WTC11 (cell line): ENCODE results near the gene FHAD1. TPM values are rescaled to one million over a fixed set of nuclear protein-coding genes. Genes with fewer than 3 reads are reported as not detected.

Experiments used
- ATAC-seq: fragments of 200-7000 bp; cut with Tn5 transposase; 2 replicates; pipeline ENCODE4 v1.10.0; 2021; ENCODE audit warnings: mild to moderate bottlenecking, moderate library complexity
- CTCF ChIA-PET: fragments of 300-600 bp; sonication (Branson Sonifier 250); formaldehyde crosslinking; loops from one replicate; lab custom pipeline; 2021; ENCODE audit warnings: antibody characterized with exemption; lab: Charles Lee
- POLR2A ChIA-PET: fragments of 350-600 bp; sonication (Branson Sonifier 250); formaldehyde crosslinking; loops from one replicate; lab custom pipeline; 2021; ENCODE audit warnings: antibody characterized with exemption; lab: Charles Lee
- DNase-seq: peaks from one replicate; pipeline ENCODE4 v3.0.0; 2021; ENCODE audit warnings: low spot score
- H3K27ac Mint-ChIP-seq: 2 replicates; pipeline ENCODE4 v1.8.0; 2021; ENCODE audit warnings: mixed read lengths
- H3K27me3 Mint-ChIP-seq: 2 replicates; pipeline ENCODE4 v1.8.0; 2021; ENCODE audit warnings: low read depth, mild to moderate bottlenecking, moderate library complexity, mixed read lengths
- H3K36me3 Mint-ChIP-seq: 2 replicates; pipeline ENCODE4 v1.8.0; 2021; ENCODE audit warnings: mixed read lengths
- H3K4me1 Mint-ChIP-seq: 2 replicates; pipeline ENCODE4 v1.8.0; 2022; ENCODE audit warnings: mixed read lengths
- H3K4me3 Mint-ChIP-seq: 2 replicates; pipeline ENCODE4 v1.8.0; 2021; ENCODE audit warnings: mild to moderate bottlenecking, moderate library complexity, mixed read lengths
- H3K9me3 Mint-ChIP-seq: 2 replicates; pipeline ENCODE4 v1.8.0; 2021; ENCODE audit warnings: mixed read lengths
- CREB1 ChIP-seq: sonication (generic); formaldehyde crosslinking; IDR thresholded peaks from 2 replicates; pipeline ENCODE4 v1.8.0; 2023; ENCODE audit warnings: mild to moderate bottlenecking, missing genetic modification reagents
- ESRRA ChIP-seq: sonication (generic); formaldehyde crosslinking; IDR thresholded peaks from 2 replicates; pipeline ENCODE4 v1.8.1; 2022; ENCODE audit warnings: mild to moderate bottlenecking, missing genetic modification reagents, borderline replicate concordance
- FOXK1 ChIP-seq: sonication (generic); formaldehyde crosslinking; IDR thresholded peaks from 2 replicates; pipeline ENCODE4 v1.8.0; 2022; ENCODE audit warnings: mild to moderate bottlenecking, moderate library complexity, missing genetic modification reagents
- FOXP1 ChIP-seq: sonication (generic); formaldehyde crosslinking; IDR thresholded peaks from 2 replicates; pipeline ENCODE4 v1.8.0; 2022; ENCODE audit warnings: missing genetic modification reagents, mild to moderate bottlenecking, moderate library complexity, borderline replicate concordance
- GRHL2 ChIP-seq: fragments of 250-450 bp; sonication (Bioruptor Pico); IDR thresholded peaks from 2 replicates; pipeline ENCODE4 v1.8.0; 2022; ENCODE audit warnings: mild to moderate bottlenecking, moderate library complexity; ENCODE audit not compliant: insufficient replicate concordance, severe bottlenecking
- JAZF1 ChIP-seq: fragments of 250-450 bp; sonication (Bioruptor Pico); IDR thresholded peaks from 2 replicates; pipeline ENCODE4 v1.9.0; 2021; ENCODE audit warnings: moderate library complexity, mild to moderate bottlenecking, inconsistent platforms
- JUN ChIP-seq: sonication (generic); formaldehyde crosslinking; IDR thresholded peaks from 2 replicates; pipeline ENCODE4 v1.8.0; 2023; ENCODE audit warnings: mild to moderate bottlenecking, missing genetic modification reagents
- PRRX2 ChIP-seq: fragments of 250-450 bp; sonication (Bioruptor Pico); IDR thresholded peaks from 2 replicates; pipeline ENCODE4 v1.8.0; 2021; ENCODE audit warnings: mild to moderate bottlenecking
- ZNF232 ChIP-seq: sonication (generic); formaldehyde crosslinking; IDR thresholded peaks from 2 replicates; pipeline ENCODE4 v1.8.0; 2022; ENCODE audit warnings: mild to moderate bottlenecking, missing genetic modification reagents
- ZNF396 ChIP-seq: fragments of 250-450 bp; sonication (Bioruptor Pico); IDR thresholded peaks from 2 replicates; pipeline ENCODE4 v1.8.0; 2021; ENCODE audit warnings: mild to moderate bottlenecking, moderate library complexity, borderline replicate concordance
- total RNA-seq: library from RNA; stranded (reverse); gene quantifications from 3 replicates; pipeline ENCODE4 v1.2.3, GENCODE V29; 2021
- TF ChIP-seq, protein P1 (sequence below): sonication (generic); formaldehyde crosslinking; IDR thresholded peaks from 2 replicates; pipeline ENCODE4 v1.8.0; 2022; ENCODE audit warnings: mild to moderate bottlenecking, missing genetic modification reagents
- TF ChIP-seq, protein P2 (sequence below): sonication (generic); formaldehyde crosslinking; IDR thresholded peaks from 2 replicates; pipeline ENCODE4 v1.8.1; 2022; ENCODE audit warnings: missing genetic modification reagents, borderline replicate concordance
- TF ChIP-seq, protein P3 (sequence below): sonication (generic); formaldehyde crosslinking; IDR thresholded peaks from 2 replicates; pipeline ENCODE4 v1.8.0; 2023; ENCODE audit warnings: missing genetic modification reagents
- TF ChIP-seq, protein P4 (sequence below): sonication (generic); formaldehyde crosslinking; IDR thresholded peaks from 2 replicates; pipeline ENCODE4 v1.8.1; 2023; ENCODE audit warnings: mild to moderate bottlenecking, missing genetic modification reagents
- TF ChIP-seq, protein P5 (sequence below): sonication (generic); formaldehyde crosslinking; IDR thresholded peaks from 2 replicates; pipeline ENCODE4 v1.8.0; 2023; ENCODE audit warnings: missing genetic modification reagents, mild to moderate bottlenecking, borderline replicate concordance
- TF ChIP-seq, protein P6 (sequence below): fragments of 250-450 bp; sonication (Bioruptor Pico); IDR thresholded peaks from 2 replicates; pipeline ENCODE4 v1.9.0; 2021; ENCODE audit warnings: mild to moderate bottlenecking
- TF ChIP-seq, protein P7 (sequence below): sonication (generic); formaldehyde crosslinking; IDR thresholded peaks from 2 replicates; pipeline ENCODE4 v1.8.1; 2022; ENCODE audit warnings: low read depth, missing genetic modification reagents, borderline replicate concordance
- TF ChIP-seq, protein P8 (sequence below): sonication (generic); formaldehyde crosslinking; conservative IDR thresholded peaks from 2 replicates; pipeline ENCODE4 v1.8.1; 2022; ENCODE audit warnings: mild to moderate bottlenecking, missing genetic modification reagents

FHAD1 gene
- total RNA-seq, 1 experiment from 2014 or later, result 3.0 TPM

DNA sequence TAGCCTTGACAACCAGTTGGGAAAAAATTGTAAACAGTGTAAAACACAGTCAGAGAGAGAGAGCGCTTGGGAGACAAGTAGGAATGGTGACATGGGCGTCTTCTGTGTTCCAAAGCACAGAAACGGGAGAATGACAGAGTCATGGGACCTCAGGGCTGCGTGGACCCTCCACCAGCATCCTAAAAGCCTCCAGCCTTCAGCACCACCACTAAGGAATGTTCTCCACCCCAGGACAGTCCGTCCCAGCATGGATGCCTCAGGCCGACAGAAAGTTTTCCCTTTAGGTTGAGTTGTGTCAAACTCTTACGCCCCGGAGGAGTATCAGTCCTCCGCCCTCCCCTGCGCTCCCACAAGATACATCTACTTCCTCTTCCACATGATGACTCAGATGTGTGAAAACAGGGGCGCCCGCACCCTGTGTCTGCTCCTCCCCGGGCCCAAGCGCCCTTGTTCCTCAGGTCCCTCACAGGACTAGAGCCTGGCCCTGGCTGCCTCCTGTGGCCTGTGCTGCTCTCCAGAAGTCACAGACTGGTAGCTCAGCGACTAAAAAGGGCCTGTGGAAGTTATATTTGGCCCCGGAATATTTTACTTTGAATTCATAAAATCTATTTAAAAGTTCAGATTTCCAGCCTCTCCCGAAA lies 98.8 kb downstream of the FHAD1 start:
- DNase-seq, result no peak
- Mint-ChIP-seq H3K9me3 (peaks cover 3% of the 10 kb centered on the region; the same call in 1 of the 2 replicates), H3K27me3 (peaks cover 3% of the 10 kb centered on the region; the same call in 1 of the 2 replicates), H3K36me3 (no peaks in the 10 kb centered on the region), H3K4me3 (no peak overlapping the region), H3K4me1 (peaks cover 5% of the 10 kb centered on the region; the same call in 1 of the 2 replicates), H3K27ac (no peak overlapping the region)
- no peak for ATAC-seq
- ChIA-PET CTCF (interaction anchor here (0.9 to 1.5 kb wide), 3 partner anchors 21 to 85 kb away, joined by 3 to 4 read pairs (median 4); no protein-coding TSS in a partner anchor), POLR2A (interaction anchor here (0.5 kb wide), 1 partner anchor 473 kb away, joined by 3 read pairs; no protein-coding TSS in a partner anchor)
- TF ChIP-seq, protein P1, sequence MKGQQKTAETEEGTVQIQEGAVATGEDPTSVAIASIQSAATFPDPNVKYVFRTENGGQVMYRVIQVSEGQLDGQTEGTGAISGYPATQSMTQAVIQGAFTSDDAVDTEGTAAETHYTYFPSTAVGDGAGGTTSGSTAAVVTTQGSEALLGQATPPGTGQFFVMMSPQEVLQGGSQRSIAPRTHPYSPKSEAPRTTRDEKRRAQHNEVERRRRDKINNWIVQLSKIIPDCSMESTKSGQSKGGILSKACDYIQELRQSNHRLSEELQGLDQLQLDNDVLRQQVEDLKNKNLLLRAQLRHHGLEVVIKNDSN, result no peak
- TF ChIP-seq GRHL2, result no peak
- TF ChIP-seq, protein P2, sequence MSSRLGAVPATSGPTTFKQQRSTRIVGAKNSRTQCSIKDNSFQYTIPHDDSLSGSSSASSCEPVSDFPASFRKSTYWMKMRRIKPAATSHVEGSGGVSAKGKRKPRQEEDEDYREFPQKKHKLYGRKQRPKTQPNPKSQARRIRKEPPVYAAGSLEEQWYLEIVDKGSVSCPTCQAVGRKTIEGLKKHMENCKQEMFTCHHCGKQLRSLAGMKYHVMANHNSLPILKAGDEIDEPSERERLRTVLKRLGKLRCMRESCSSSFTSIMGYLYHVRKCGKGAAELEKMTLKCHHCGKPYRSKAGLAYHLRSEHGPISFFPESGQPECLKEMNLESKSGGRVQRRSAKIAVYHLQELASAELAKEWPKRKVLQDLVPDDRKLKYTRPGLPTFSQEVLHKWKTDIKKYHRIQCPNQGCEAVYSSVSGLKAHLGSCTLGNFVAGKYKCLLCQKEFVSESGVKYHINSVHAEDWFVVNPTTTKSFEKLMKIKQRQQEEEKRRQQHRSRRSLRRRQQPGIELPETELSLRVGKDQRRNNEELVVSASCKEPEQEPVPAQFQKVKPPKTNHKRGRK (CRISPR knock-in tag), result no peak

DNA sequence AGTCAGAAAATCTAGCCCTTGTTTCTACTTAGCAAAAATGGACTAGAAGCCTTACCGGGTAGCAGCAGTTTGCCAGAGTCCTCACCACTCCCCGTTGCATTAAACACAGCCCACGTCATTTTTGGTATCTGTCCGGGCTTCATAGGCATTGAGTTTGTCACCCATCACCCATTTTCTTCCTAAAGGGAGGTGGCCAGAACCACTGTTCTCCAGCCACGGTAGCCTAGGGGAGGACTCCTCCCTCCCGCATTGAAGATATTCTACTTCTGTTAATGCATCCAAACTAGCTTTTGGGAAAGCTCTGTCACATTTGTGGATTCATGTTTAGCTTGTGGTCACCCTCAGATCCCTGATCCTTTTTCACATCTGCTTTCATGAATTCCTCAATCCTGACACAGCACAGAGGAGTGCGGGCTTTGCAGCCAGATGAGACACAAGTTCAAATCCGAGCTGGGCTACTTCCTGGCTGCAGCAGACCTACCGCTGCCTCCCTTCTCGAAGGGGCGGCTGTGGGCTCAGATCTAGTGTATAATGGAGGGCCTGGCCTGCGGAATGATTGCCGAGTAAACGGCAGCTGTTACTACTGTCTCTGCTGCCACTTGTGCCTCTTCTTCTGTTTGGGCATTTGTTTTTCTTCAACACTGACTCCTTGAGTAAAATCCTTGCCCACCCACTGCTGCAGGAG lies 99.5 kb downstream of the FHAD1 start:
- peaks cover 5% of the 10 kb centered on the region; the same call in 1 of the 2 replicates for H3K4me1 Mint-ChIP-seq
- DNase-seq (no peak), ATAC-seq (no peak)
- H3K27ac Mint-ChIP-seq, result no peak overlapping the region
- no peak overlapping the region for H3K4me3 Mint-ChIP-seq
- peaks cover 3% of the 10 kb centered on the region; the same call in 1 of the 2 replicates for H3K27me3 Mint-ChIP-seq
- ChIA-PET POLR2A (no interaction called here), CTCF (interaction anchor here (0.6 to 1.5 kb wide), 3 partner anchors 22 to 85 kb away, joined by 3 to 4 read pairs (median 4); no protein-coding TSS in a partner anchor)
- H3K36me3 Mint-ChIP-seq, result no peaks in the 10 kb centered on the region
- H3K9me3 Mint-ChIP-seq, result peaks cover under 1% of the 10 kb centered on the region; the same call in 1 of the 2 replicates
- TF ChIP-seq, protein P3, sequence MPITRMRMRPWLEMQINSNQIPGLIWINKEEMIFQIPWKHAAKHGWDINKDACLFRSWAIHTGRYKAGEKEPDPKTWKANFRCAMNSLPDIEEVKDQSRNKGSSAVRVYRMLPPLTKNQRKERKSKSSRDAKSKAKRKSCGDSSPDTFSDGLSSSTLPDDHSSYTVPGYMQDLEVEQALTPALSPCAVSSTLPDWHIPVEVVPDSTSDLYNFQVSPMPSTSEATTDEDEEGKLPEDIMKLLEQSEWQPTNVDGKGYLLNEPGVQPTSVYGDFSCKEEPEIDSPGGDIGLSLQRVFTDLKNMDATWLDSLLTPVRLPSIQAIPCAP (CRISPR knock-in tag), result no peak
- TF ChIP-seq, protein P4, sequence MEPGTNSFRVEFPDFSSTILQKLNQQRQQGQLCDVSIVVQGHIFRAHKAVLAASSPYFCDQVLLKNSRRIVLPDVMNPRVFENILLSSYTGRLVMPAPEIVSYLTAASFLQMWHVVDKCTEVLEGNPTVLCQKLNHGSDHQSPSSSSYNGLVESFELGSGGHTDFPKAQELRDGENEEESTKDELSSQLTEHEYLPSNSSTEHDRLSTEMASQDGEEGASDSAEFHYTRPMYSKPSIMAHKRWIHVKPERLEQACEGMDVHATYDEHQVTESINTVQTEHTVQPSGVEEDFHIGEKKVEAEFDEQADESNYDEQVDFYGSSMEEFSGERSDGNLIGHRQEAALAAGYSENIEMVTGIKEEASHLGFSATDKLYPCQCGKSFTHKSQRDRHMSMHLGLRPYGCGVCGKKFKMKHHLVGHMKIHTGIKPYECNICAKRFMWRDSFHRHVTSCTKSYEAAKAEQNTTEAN, result no peak
- TF ChIP-seq FOXP1 (no peak), FOXK1 (CRISPR knock-in tag) (no peak), ZNF232 (CRISPR knock-in tag) (no peak), ZNF396 (no peak), JUN (CRISPR knock-in tag) (no peak), PRRX2 (CRISPR knock-in tag) (no peak), ESRRA (CRISPR knock-in tag) (no peak), CREB1 (CRISPR knock-in tag) (no peak), JAZF1 (CRISPR knock-in tag) (no peak)
- TF ChIP-seq, protein P5, sequence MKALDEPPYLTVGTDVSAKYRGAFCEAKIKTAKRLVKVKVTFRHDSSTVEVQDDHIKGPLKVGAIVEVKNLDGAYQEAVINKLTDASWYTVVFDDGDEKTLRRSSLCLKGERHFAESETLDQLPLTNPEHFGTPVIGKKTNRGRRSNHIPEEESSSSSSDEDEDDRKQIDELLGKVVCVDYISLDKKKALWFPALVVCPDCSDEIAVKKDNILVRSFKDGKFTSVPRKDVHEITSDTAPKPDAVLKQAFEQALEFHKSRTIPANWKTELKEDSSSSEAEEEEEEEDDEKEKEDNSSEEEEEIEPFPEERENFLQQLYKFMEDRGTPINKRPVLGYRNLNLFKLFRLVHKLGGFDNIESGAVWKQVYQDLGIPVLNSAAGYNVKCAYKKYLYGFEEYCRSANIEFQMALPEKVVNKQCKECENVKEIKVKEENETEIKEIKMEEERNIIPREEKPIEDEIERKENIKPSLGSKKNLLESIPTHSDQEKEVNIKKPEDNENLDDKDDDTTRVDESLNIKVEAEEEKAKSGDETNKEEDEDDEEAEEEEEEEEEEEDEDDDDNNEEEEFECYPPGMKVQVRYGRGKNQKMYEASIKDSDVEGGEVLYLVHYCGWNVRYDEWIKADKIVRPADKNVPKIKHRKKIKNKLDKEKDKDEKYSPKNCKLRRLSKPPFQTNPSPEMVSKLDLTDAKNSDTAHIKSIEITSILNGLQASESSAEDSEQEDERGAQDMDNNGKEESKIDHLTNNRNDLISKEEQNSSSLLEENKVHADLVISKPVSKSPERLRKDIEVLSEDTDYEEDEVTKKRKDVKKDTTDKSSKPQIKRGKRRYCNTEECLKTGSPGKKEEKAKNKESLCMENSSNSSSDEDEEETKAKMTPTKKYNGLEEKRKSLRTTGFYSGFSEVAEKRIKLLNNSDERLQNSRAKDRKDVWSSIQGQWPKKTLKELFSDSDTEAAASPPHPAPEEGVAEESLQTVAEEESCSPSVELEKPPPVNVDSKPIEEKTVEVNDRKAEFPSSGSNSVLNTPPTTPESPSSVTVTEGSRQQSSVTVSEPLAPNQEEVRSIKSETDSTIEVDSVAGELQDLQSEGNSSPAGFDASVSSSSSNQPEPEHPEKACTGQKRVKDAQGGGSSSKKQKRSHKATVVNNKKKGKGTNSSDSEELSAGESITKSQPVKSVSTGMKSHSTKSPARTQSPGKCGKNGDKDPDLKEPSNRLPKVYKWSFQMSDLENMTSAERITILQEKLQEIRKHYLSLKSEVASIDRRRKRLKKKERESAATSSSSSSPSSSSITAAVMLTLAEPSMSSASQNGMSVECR (CRISPR knock-in tag), result no peak
- TF ChIP-seq, protein P2 (CRISPR knock-in tag), result no peak
- TF ChIP-seq, protein P6, sequence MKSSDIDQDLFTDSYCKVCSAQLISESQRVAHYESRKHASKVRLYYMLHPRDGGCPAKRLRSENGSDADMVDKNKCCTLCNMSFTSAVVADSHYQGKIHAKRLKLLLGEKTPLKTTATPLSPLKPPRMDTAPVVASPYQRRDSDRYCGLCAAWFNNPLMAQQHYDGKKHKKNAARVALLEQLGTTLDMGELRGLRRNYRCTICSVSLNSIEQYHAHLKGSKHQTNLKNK (CRISPR knock-in tag), result no peak
- TF ChIP-seq, protein P7, sequence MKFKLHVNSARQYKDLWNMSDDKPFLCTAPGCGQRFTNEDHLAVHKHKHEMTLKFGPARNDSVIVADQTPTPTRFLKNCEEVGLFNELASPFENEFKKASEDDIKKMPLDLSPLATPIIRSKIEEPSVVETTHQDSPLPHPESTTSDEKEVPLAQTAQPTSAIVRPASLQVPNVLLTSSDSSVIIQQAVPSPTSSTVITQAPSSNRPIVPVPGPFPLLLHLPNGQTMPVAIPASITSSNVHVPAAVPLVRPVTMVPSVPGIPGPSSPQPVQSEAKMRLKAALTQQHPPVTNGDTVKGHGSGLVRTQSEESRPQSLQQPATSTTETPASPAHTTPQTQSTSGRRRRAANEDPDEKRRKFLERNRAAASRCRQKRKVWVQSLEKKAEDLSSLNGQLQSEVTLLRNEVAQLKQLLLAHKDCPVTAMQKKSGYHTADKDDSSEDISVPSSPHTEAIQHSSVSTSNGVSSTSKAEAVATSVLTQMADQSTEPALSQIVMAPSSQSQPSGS, result no peak
- TF ChIP-seq, protein P8, sequence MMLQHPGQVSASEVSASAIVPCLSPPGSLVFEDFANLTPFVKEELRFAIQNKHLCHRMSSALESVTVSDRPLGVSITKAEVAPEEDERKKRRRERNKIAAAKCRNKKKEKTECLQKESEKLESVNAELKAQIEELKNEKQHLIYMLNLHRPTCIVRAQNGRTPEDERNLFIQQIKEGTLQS (CRISPR knock-in tag), result no peak
